Bladder microvascular endothelial cell (primary cell): ENCODE measurements around the gene EGFLAM. TPM values are rescaled to one million over a fixed set of nuclear protein-coding genes. Genes with fewer than 3 reads are reported as not detected.

ENCODE experiments used
- total RNA-seq: library from RNA; depleted of rRNA; stranded (reverse); fragments of >200 nt; gene quantifications from 2 replicates; pipeline ENCODE4 v1.2.3, GENCODE V29; 2014

The EGFLAM gene
- total RNA-seq: 0.06 and 0.49 TPM in 2 replicates

DNA sequence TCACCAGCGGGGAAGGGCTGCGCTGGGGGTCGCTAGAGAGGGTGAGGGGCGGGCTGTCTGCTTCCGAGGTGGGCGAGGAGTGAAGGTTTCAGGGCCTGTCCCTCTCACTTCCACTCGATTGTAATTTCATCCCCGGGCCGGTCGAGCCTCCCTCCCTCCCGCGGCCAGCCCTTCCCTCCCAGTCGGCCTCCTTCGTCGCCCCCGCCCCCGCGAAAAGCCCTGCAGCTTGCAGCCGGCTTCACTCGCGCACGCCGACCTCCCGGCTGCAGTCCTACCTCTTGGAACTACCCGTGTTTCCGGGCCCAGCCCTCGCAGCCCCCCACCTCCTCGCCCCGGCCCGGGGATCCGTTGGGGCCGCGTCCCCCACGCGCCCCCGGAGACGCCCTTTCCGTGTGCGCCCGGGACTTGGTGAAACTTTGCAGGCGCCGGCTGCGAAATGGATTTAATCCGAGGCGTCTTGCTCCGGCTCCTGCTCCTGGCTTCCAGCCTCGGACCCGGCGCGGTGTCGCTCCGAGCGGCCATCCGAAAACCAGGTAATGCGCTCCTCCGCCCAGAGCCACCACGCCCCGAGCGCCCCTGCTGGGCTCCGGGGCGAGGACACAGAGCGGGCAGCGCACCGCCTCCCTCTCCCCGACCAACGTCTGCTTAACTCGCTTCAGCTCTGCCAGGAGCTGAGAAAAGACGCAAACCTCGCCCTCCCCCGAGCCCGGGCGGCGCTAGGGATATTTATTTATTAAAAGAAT, at the start of gene EGFLAM:
Gene EGFLAM, plus strand, starts transcription at position 241 of the 743 bp plus-strand sequence. Its CDS starts 196 bp downstream, at position 437.

